HAP-1 (cell line): ENCODE data around the gene SYPL2.

ENCODE experiments used
- DNase-seq, 2 experiments: peaks; one replicate each; pipeline ENCODE4 v3.0.0-alpha.2; 2016 to 2020; ENCODE audit warnings: low spot score in 2 of 2
- H3K27me3 ChIP-seq: fragments of 250-450 bp; sonication (Bioruptor Pico); 2 replicates; pipeline ENCODE4 v1.5.1; 2020; ENCODE audit warnings: low read depth, mild to moderate bottlenecking, moderate library complexity
- H3K36me3 ChIP-seq: fragments of 250-450 bp; sonication (Bioruptor Pico); replicated peaks from 2 replicates; pipeline ENCODE4 v1.5.1; 2020; ENCODE audit warnings: mild to moderate bottlenecking
- H3K4me1 ChIP-seq: fragments of 250-450 bp; sonication (Bioruptor Pico); 2 replicates; pipeline ENCODE4 v1.5.1; 2020; ENCODE audit warnings: mild to moderate bottlenecking
- H3K4me3 ChIP-seq: fragments of 250-450 bp; sonication (Bioruptor Pico); 2 replicates; pipeline ENCODE4 v1.5.1; 2020; ENCODE audit warnings: mild to moderate bottlenecking, moderate library complexity
- H3K9me3 ChIP-seq: fragments of 250-450 bp; sonication (Bioruptor Pico); 2 replicates; pipeline ENCODE4 v1.5.1; 2020; ENCODE audit warnings: mild to moderate bottlenecking, moderate library complexity
- in situ Hi-C: fragments of 300-500 bp; cut with MboI; formaldehyde crosslinking; loops from 3 replicates; pipeline ENCODE4 v1.14.3; 2020; ENCODE audit warnings: low sequenced_read_pairs, inconsistent platforms, mixed read lengths

SYPL2 gene

DNA sequence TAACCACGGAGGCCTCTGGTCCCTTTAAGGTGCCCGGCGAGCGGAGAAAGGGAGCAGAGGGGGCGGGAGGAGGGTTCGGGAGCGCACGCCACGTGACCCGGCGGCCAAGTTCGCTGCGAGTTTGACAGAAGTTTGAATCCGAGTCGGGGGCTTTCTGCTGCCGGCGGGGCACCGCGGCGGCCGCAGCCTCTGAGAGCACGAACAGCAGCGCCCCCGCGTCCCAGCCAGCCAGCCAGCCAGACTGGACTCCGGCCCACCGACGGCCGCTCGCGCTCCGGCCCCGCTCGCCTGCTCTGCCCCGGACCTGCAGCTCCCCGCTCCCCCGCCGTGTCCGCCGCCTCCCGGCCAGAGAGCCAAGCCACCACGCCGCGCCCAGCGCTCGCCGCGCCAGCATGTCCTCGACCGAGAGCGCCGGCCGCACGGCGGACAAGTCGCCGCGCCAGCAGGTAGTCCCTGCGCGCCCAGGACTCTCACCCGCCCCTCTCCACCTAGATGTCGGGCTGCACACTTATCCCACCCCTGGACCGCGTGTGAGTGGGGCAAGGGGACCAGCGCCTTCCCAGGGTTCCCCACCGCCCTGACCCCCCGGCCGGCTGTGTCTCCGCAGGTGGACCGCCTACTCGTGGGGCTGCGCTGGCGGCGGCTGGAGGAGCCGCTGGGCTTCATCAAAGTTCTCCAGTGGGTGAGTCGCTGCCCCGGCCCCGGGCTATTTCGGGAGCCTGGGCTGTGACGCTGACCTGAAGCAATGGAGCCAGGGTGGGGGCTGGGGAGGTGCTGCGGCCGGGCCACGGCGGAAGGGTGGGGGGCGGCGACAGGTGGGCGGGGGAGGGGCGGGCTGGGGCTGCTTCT lies at the start of gene SYPL2:
TSS of gene SYPL2 (plus strand) at position 95 of the 849 bp plus-strand sequence. CDS start at position 393, 298 bp downstream.
- in situ Hi-C loops = no loop called here
- Histone ChIP-seq H3K27me3 (no peaks in the 10 kb centered on the region; the same call in none of the 2 replicates), H3K9me3 (no peaks in the 10 kb centered on the region), H3K4me3 (peak within 1 kb of the TSS; percentile 43), H3K36me3 (no peaks in the 10 kb centered on the region), H3K4me1 (peaks cover 31% of the 10 kb centered on the region)
- DNase-seq = peak; percentile 69 to 90

DNA sequence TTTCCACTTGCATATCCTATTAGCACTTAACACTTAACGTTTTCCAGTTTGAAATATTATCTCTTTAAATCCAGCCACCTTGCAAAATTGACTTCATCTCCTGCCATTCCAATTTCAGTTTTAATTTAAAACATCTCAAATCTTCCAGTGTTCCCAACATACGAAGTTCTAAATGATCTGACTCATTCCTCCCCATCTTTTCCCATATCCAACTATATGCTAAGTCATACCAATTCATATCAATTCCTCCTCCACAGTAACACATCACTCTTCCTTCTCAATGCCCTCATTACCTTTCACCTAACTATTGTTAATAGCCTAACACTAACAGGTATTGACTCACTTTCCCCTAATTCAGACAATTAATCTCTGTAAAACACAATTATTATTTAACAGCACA lies 42.8 kb upstream of the SYPL2 start:
- Histone ChIP-seq H3K36me3 (peaks cover 22% of the 10 kb centered on the region), H3K27me3 (no peaks in the 10 kb centered on the region), H3K4me1 (peaks cover 9% of the 10 kb centered on the region), H3K9me3 (no peaks in the 10 kb centered on the region), H3K4me3 (no peak overlapping the region)
- no peak for DNase-seq
- in situ Hi-C loops = no loop called here

DNA sequence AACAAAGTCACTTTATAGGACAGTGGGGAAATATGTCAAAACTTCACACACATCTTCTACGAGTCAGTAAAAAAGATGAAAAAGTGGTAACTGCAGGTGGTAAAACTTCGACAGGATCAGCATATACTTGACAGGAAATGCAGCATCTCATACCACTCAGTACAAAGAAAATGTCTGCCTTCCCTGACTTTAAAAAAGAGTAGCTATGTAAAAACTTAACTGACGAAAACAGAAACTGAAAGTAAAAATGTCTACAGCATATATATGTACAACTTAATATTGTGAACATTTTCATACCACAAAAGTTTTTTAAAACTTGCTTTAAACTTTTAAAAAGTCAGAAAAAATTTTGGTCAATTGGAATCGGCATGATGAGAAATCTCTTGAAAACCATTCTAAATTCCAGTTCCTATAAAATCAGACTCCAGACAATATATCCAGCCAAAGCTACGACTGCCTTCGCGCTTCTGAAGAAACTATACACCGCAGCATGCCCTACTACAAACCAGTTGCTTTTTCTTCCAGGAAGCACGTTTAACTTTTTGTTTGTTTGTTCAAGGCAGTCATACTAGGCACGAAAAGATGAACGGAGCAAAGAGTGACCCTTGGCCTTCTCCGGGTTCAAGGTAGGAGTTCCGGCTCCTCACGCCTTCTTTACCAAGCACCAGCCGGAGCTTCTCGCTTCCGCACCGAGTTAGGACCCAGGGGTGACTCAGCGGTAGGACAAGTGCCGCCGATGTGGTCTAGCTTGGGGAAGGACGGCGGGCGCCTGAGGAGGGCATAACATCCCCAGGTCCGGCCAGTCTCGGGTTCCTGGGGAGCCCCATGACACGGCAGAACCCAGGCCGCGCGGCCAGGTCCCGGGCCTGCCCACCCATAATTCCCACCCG lies 40.7 kb upstream of the SYPL2 start:
- DNase-seq = peak in 1 of 2 experiments; percentile 59
- no peaks in the 10 kb centered on the region for H3K9me3 ChIP-seq
- in situ Hi-C loops = no loop called here
- H3K4me3 ChIP-seq = peak overlapping the region; percentile 74
- H3K36me3 ChIP-seq = peaks cover 4% of the 10 kb centered on the region; the same call in 1 of the 2 replicates
- no peaks in the 10 kb centered on the region for H3K27me3 ChIP-seq
- H3K4me1 ChIP-seq = peaks cover 9% of the 10 kb centered on the region

DNA sequence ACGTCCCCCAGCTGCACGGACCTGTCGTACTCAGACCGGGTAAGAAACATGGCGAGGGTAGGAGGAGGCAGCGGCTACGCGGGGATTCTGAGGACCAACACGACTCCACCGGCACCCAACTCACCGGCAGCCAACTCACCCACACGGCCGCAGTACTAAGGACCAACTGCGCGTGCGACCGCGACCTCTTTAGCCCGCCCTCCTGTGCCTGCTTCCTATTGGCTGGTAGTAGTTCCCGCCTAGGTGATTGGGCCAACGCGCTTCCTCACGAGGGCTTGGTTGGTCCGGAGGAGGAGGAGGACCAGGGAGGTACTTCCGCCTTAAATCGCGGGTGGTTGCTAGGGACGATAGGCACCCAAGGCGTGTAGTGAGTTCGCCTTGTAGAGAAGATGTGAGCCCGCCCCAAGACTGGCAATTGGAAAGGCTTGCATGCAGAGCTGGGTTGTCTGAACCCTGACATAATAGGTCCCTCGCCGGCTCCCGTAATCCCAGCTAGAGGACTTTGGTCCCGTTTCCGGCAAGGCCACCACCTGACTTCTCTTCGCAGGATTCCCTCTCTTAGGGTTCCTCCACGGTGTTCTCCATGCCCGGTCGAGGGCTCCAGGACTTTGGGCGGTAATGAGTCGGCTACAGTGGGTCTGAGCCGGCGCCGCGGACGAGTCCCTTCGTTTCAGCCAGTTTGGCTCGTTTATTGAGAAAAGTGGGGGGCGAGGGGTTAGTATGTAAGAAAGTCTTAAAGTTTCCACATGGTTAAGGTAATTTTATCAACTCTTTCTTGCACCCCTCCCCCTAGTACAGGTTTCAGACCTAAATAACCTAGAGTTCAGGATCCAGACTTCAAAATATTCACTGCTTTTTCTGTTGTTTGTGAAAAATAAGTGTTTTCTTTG lies 39.8 kb upstream of the SYPL2 start, which contains the start of gene PSMA5:
TSS of gene PSMA5 (minus strand) at position 168 of the 890 bp plus-strand sequence. CDS start at position 50, 118 bp downstream.
- H3K36me3 ChIP-seq = peaks cover 3% of the 10 kb centered on the region; the same call in 1 of the 2 replicates
- in situ Hi-C loops = no loop called here
- peak within 1 kb of the TSS; percentile 74 for H3K4me3 ChIP-seq
- H3K27me3 ChIP-seq = no peaks in the 10 kb centered on the region
- DNase-seq = peak; percentile 96 to 99
- no peaks in the 10 kb centered on the region for H3K9me3 ChIP-seq
- H3K4me1 ChIP-seq = peaks cover 9% of the 10 kb centered on the region

DNA sequence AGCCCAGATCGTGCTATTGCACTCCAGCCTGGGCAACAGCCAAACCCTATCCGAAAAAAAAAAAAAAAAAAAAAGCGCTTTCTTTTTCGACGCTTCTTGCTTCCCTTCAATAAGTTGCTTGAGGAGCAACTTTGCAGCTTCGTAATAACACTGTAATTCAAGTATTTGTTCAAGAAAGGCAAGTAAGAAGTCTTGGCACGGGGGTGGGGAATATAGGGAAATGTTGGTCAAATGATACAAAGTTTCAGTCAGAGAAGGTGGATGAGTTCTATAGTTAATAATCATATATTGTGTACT lies 39.2 kb upstream of the SYPL2 start:
- Histone ChIP-seq H3K36me3 (peaks cover under 1% of the 10 kb centered on the region; the same call in 1 of the 2 replicates), H3K4me3 (peak overlapping the region; percentile 74), H3K4me1 (peaks cover 9% of the 10 kb centered on the region), H3K9me3 (no peaks in the 10 kb centered on the region), H3K27me3 (no peaks in the 10 kb centered on the region)
- in situ Hi-C loops = no loop called here
- no peak for DNase-seq

DNA sequence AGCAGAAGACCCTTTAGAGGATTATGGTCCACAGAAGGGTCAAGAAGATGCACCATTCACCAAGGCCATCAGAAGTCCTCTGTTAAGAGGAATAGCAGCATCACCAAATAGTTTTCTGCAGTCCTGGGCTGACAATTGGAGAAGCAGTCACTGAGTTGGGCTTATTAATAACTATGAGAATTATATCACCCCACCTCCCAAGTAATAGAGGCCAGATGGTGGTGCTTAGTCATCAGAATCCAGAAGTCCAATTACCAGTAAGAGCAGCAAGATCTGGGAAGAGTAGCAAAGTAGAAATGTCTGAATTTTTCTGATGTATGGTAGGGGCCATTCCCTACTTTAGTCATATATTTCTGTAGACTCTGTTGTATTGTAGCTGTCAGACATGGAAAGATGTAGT lies 34.0 kb upstream of the SYPL2 start:
- H3K4me3 ChIP-seq = no peak overlapping the region
- H3K9me3 ChIP-seq = no peaks in the 10 kb centered on the region
- no peaks in the 10 kb centered on the region for H3K27me3 ChIP-seq
- in situ Hi-C loops = no loop called here
- no peaks in the 10 kb centered on the region for H3K36me3 ChIP-seq
- H3K4me1 ChIP-seq = peaks cover 4% of the 10 kb centered on the region
- DNase-seq = no peak

DNA sequence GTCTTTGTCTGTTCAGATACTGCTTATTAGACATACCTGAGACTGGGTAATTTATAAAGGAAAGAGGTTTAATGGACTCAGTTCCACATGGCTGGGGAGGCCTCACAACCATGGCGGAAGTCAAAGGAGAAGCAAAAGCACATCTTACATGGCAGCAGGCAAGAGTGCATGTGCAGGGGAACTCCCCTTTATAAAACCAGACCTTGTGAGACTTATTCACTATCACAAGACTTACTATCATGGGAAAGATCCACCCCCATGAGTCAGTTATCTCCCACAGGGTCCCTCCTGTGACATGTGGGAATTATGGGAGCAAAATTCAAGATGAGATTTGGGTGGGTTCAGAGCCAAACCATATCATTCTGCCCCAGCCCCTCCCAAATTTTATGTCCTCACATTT lies 33.0 kb upstream of the SYPL2 start:
- no peaks in the 10 kb centered on the region for H3K4me1 ChIP-seq
- no peak overlapping the region for H3K4me3 ChIP-seq
- H3K9me3 ChIP-seq = no peaks in the 10 kb centered on the region
- in situ Hi-C loops = no loop called here
- H3K27me3 ChIP-seq = no peaks in the 10 kb centered on the region
- no peak for DNase-seq
- no peaks in the 10 kb centered on the region for H3K36me3 ChIP-seq

DNA sequence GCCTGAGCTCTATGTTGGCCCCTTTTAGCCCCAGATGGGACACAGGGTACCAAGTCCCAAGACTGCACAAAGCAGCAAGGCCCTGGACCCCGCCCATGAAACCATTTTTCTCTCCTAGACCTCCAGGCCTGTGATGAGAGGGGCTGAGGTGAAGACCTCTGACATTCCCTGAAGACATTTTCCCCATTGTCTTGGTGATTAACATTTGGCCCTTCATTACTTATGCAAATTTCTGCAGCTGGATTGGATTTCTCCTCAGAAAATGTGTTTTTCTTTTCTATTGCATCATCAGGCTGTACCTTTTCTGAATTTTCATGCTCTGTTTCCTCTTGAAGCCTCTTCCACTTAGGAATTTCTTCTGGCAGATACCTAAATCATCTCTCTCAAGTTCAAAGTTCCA lies 31.9 kb upstream of the SYPL2 start:
- H3K36me3 ChIP-seq = no peaks in the 10 kb centered on the region
- H3K27me3 ChIP-seq = no peaks in the 10 kb centered on the region
- H3K9me3 ChIP-seq = no peaks in the 10 kb centered on the region
- H3K4me3 ChIP-seq = no peak overlapping the region
- H3K4me1 ChIP-seq = no peaks in the 10 kb centered on the region
- DNase-seq = no peak
- in situ Hi-C loops = no loop called here

DNA sequence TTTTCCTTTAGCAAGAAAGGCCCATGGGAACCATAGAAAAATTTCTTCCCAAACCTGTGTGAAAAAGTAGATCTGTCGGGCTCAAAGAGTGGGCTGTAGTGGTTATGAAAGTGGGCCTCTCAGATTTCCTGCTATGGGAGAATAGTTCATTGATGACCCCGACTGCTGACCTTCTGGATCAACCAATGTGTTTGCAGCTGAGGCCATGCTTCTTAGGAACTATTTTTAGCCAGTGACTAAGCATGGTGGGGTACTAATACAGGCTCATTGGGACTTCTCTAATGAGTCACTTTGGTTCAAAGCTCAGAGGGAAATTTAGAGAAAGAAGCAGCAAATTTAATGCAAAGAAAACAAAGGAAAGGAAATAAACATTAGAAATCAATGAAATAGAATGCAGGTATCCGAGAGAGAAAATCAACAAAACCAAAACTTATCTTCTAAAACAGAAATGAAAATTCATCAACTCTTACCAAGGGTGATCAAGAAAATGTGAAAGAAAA lies 27.5 kb upstream of the SYPL2 start:
- Histone ChIP-seq H3K4me3 (no peak overlapping the region), H3K36me3 (no peaks in the 10 kb centered on the region), H3K27me3 (no peaks in the 10 kb centered on the region), H3K4me1 (peaks cover 4% of the 10 kb centered on the region), H3K9me3 (no peaks in the 10 kb centered on the region)
- in situ Hi-C loops = no loop called here
- no peak for DNase-seq

DNA sequence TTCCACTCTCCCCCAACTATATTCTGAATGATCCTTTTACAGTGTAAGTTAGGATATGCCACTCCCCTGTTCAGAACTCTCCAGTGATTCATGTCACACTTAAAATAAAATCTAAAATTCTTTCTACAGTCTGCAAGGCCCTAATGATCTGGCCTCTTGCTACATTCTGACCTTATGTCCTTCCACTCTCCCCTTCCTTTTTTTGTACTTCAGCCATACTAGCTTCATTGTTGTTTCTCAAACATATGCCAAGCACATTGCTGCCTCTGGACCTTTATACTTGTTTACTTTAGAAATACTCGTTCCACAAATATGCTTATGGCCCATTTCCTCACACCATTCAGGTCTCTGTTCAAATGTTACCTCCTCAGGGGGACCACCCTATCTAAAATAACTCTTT lies 25.3 kb upstream of the SYPL2 start:
- Histone ChIP-seq H3K9me3 (no peaks in the 10 kb centered on the region), H3K4me1 (peaks cover 4% of the 10 kb centered on the region), H3K36me3 (no peaks in the 10 kb centered on the region), H3K27me3 (no peaks in the 10 kb centered on the region), H3K4me3 (no peak overlapping the region)
- in situ Hi-C loops = no loop called here
- no peak for DNase-seq

DNA sequence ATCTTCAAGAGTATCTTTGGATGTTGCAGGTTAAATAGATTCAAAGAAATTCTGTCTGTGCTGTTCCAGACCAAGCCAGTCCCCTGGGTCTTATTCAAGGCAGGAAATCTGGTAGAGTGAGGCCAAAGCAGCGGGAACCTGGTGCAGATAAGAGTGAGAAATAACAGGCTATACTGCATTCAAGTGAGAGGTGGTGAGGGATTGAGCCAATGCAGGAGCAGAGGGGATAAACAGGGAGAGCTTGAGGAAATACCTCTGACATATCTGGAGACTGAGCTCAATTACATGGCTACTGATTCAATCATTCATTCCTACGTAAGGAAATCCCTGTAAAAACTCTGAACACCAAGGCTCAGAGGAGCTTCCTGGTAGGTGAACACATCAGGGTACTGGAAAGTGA lies 22.9 kb upstream of the SYPL2 start:
- H3K4me1 ChIP-seq = peaks cover 4% of the 10 kb centered on the region
- in situ Hi-C loops = no loop called here

DNA sequence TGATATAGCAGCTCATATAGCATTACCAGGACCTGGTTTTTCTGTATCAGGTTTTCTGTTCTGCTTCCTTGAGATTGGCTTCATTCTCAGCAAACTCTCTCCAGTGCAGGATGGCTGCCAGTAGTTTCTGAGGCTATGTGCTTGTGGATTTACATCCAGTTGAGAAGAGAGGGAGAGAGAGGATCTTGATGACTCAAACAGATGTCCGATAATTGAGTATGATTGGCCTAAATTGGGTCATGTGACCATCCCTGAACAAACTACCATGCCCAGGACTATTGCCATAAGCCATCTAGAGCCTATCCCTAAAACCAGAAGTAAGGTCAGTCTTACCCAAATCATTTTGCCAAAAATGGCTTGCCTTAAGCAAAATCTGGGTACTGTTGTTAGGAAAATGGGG lies 22.0 kb upstream of the SYPL2 start:
- no peaks in the 10 kb centered on the region for H3K36me3 ChIP-seq
- in situ Hi-C loops = no loop called here
- no peaks in the 10 kb centered on the region for H3K9me3 ChIP-seq
- peaks cover 4% of the 10 kb centered on the region for H3K4me1 ChIP-seq
- no peak overlapping the region for H3K4me3 ChIP-seq
- no peaks in the 10 kb centered on the region for H3K27me3 ChIP-seq
- DNase-seq = no peak

More for the DNA sequence above, 22.9 kb upstream of the SYPL2 start:
- no peaks in the 10 kb centered on the region for H3K36me3 ChIP-seq
- no peaks in the 10 kb centered on the region for H3K27me3 ChIP-seq
- no peaks in the 10 kb centered on the region for H3K9me3 ChIP-seq
- no peak for DNase-seq
- H3K4me3 ChIP-seq = no peak overlapping the region
